ENCODE data around the gene AQP5. TPM values are rescaled to one million over a fixed set of nuclear protein-coding genes. Genes with fewer than 3 reads are reported as not detected.

Gene AQP5
- total RNA-seq, 1 experiment from 2014 or later = not detected

DNA sequence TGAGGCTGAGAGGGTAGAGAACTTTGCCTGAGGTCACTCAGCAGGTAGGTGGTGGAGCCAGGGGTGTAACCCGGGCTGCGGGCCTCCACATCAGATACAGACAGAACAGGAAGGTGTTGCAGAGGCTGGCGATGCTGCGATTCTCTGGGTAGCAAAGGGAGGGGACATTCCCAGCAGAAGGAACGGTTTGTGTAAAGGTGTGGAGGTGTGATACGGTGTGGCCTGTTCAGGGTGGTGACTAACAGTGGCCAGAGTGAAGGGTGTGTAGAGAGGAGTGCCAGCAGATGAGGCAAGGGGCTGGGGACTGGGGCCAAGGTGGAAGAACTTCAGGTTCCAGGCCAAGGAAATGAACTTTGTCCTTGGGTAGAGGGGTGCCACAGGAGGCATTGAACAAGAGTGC is 39.7 kb upstream of the AQP5 start:
- Histone ChIP-seq H3K9me2 (replicated peaks; ENCODE audit: low read length) (no peaks in the 10 kb centered on the region), H3K4me3 (ENCODE audit: low read length) (no peak overlapping the region), H3K27ac (ENCODE audit: low read length) (no peak overlapping the region), H2AFZ (ENCODE audit: low read length) (no peak overlapping the region), H3K9ac (ENCODE audit: low read length) (no peak overlapping the region), H3K79me2 (ENCODE audit: low read length) (no peaks in the 10 kb centered on the region), H3K36me3 (ENCODE audit: low read depth, low read length) (no peaks in the 10 kb centered on the region), H4K20me1 (ENCODE audit: low read length) (no peaks in the 10 kb centered on the region), H3K9me3 (ENCODE audit: low read length) (no peaks in the 10 kb centered on the region), H3K4me1 (ENCODE audit: insufficient read depth, low read length) (peaks cover 5% of the 10 kb centered on the region), H3K27me3 (ENCODE audit: low read length) (no peaks in the 10 kb centered on the region), H3F3A (ENCODE audit: low read length, unreplicated experiment) (no peaks in the 10 kb centered on the region), H3K4me2 (ENCODE audit: low read length) (no peak overlapping the region)
- DNase-seq = no peak
- ChIA-PET POLR2A (ENCODE audit: unreplicated experiment) (no interaction called here), CTCF (no interaction called here)
- no peak for ATAC-seq
- TF ChIP-seq CTCF (conservative IDR thresholded peaks at IDR 0.05; ENCODE audit: low read depth, low read length) (no peak), EZH2phosphoT487 (IDR thresholded peaks at IDR 0.05; ENCODE audit: borderline replicate concordance, low read length) (no peak), EZH2 (IDR thresholded peaks at IDR 0.05; ENCODE audit: low read length, unreplicated experiment) (no peak)
- no TSS peak for BruUV-seq (replicated peaks)
- intact Hi-C loops (cut with micrococcal nuclease) = no loop called here

DNA sequence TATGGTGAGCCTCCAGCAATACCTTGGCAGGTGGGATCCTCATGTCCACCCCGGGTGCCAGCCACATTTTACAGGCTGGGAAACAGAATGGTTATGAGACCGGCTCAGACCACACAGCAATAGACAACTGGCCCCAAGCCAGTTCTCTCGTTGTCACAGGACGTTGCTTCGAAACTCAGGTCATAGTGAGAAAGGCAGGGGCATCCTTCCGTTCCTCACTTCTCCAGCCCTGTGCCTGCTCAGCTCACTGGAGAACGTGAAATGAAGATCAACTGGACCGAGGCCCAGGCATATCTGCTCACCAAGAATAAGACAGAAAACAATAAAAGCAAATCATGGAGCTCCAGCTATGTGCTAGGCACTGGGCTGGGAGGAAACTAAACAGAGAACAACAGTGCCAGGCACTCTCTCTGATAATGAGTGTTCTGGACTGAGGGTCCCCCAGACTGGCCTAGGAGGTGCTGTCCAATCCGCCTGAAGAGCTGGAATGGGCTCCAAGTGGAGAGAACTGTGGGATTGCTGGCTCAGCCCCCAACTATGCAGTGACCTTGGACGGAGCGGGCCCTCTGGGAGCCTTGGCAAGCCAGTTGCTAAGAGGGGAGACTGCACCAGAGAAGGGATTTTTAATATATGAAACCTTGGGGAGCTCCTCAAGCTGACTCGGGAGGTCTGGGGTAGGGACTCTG is 39.2 kb upstream of the AQP5 start:
- peaks cover 5% of the 10 kb centered on the region for H3K4me1 ChIP-seq (ENCODE audit: insufficient read depth, low read length)
- no peak overlapping the region for H2AFZ ChIP-seq (ENCODE audit: low read length)
- no peaks in the 10 kb centered on the region for H3F3A ChIP-seq (ENCODE audit: low read length, unreplicated experiment)
- no peak overlapping the region for H3K27ac ChIP-seq (ENCODE audit: low read length)
- H3K27me3 ChIP-seq (ENCODE audit: low read length) = no peaks in the 10 kb centered on the region
- ChIA-PET CTCF (no interaction called here), POLR2A (ENCODE audit: unreplicated experiment) (no interaction called here)
- H4K20me1 ChIP-seq (ENCODE audit: low read length) = no peaks in the 10 kb centered on the region
- no peak overlapping the region for H3K4me2 ChIP-seq (ENCODE audit: low read length)
- H3K9ac ChIP-seq (ENCODE audit: low read length) = no peak overlapping the region
- H3K79me2 ChIP-seq (ENCODE audit: low read length) = no peaks in the 10 kb centered on the region
- no peak overlapping the region for H3K4me3 ChIP-seq (ENCODE audit: low read length)
- no peak for ATAC-seq
- no peak for DNase-seq
- H3K9me2 ChIP-seq (replicated peaks; ENCODE audit: low read length) = no peaks in the 10 kb centered on the region
- no TSS peak for BruUV-seq (replicated peaks)
- intact Hi-C loops (cut with micrococcal nuclease) = no loop called here
- H3K9me3 ChIP-seq (ENCODE audit: low read length) = no peaks in the 10 kb centered on the region
- no peaks in the 10 kb centered on the region for H3K36me3 ChIP-seq (ENCODE audit: low read depth, low read length)
- no peak for TF ChIP-seq EZH2 (IDR thresholded peaks at IDR 0.05; ENCODE audit: low read length, unreplicated experiment)
- TF ChIP-seq CTCF (conservative IDR thresholded peaks at IDR 0.05; ENCODE audit: low read depth, low read length) = no peak
- TF ChIP-seq EZH2phosphoT487 (IDR thresholded peaks at IDR 0.05; ENCODE audit: borderline replicate concordance, low read length) = no peak

- BruUV-seq (replicated peaks) = no TSS peak
- POLR2A ChIA-PET (ENCODE audit: unreplicated experiment) = no interaction called here
These were observed 38.5 kb upstream of the AQP5 start for GRCh38 chr12:49923035-49923644.

More at GRCh38 chr12:49923035-49923644, 38.5 kb upstream of the AQP5 start:
- H3K9me3 ChIP-seq (ENCODE audit: low read length) = no peaks in the 10 kb centered on the region
- intact Hi-C loops (cut with micrococcal nuclease) = no loop called here
- DNase-seq (no peak), ATAC-seq (no peak)
- H3K27me3 ChIP-seq (ENCODE audit: low read length) = no peaks in the 10 kb centered on the region
- H4K20me1 ChIP-seq (ENCODE audit: low read length) = no peaks in the 10 kb centered on the region
- no peaks in the 10 kb centered on the region for H3K79me2 ChIP-seq (ENCODE audit: low read length)
- H3K4me2 ChIP-seq (ENCODE audit: low read length) = no peak overlapping the region
- no peaks in the 10 kb centered on the region for H3F3A ChIP-seq (ENCODE audit: low read length, unreplicated experiment)
- H3K27ac ChIP-seq (ENCODE audit: low read length) = no peak overlapping the region
- no peak overlapping the region for H2AFZ ChIP-seq (ENCODE audit: low read length)
- no peaks in the 10 kb centered on the region for H3K9me2 ChIP-seq (replicated peaks; ENCODE audit: low read length)
- H3K9ac ChIP-seq (ENCODE audit: low read length) = no peak overlapping the region
- no peak for TF ChIP-seq EZH2phosphoT487 (IDR thresholded peaks at IDR 0.05; ENCODE audit: borderline replicate concordance, low read length)
- no peak overlapping the region for H3K4me3 ChIP-seq (ENCODE audit: low read length)
- no peaks in the 10 kb centered on the region for H3K36me3 ChIP-seq (ENCODE audit: low read depth, low read length)
- CTCF ChIA-PET = no interaction called here
- H3K4me1 ChIP-seq (ENCODE audit: insufficient read depth, low read length) = peaks cover 5% of the 10 kb centered on the region
